ENCODE measurements around the gene WBP2NL. TPM values are rescaled to one million over a fixed set of nuclear protein-coding genes. Genes with fewer than 3 reads are reported as not detected.

Gene WBP2NL
- total and polyA plus RNA-seq, 2 of the 8 experiments (the other 6 are each of a cell fraction or from before 2014, with no cell fraction given) = not detected

GRCh38 chr22:41970601-41971000 is 28.0 kb upstream of the WBP2NL start:
- H3K23ac ChIP-seq (ENCODE audit: insufficient read length) = no peak overlapping the region
- H4K8ac ChIP-seq (ENCODE audit: extremely low read depth, insufficient read depth, low read length) = no peak overlapping the region; the same call in 1 of the 2 replicates
- no peak overlapping the region for H3K18ac ChIP-seq (ENCODE audit: extremely low read depth, low read length)
- no peaks in the 10 kb centered on the region for H3K23me2 ChIP-seq (ENCODE audit: low read depth, low read length)
- 83% methylated on average over 2 of the region's 2 CpGs; no CpG with 5 or more reads in 1 of the 2 experiments for WGBS, 2 experiments (ENCODE audit: extremely low coverage in 1 of 2, insufficient coverage in 1 of 2, insufficient read length in 1 of 2, insufficient replicate concordance in 2 of 2, low coverage in 1 of 2, low lambda C conversion rate in 2 of 2, missing lambda C conversion rate in 1 of 2)
- no peaks in the 10 kb centered on the region; the same call in 1 of the 2 replicates for H3K79me1 ChIP-seq (ENCODE audit: low read depth, low read length)
- DNase-seq (ENCODE audit: low read depth in 1 of 2, low spot score in 2 of 2) (no peak), FAIRE-seq (no peak)
- no peak overlapping the region for H3K4me2 ChIP-seq (ENCODE audit: insufficient read depth in 1 of 2, low read depth in 2 of 2, low read length in 2 of 2)
- no peak overlapping the region for H3K4ac ChIP-seq (replicated peaks; ENCODE audit: insufficient read length, low read depth, low read length)
- ChIA-PET POLR2A (ENCODE audit: partially characterized antibody) (interaction anchor here (0.9 to 3.8 kb wide), 3 partner anchors 10 to 120 kb away, joined by 4 to 13 read pairs (median 4); partner anchors contain the start of gene NDUFA6), CTCF (ENCODE audit: partially characterized antibody) (interaction anchor here (0.6 to 10.8 kb wide), 13 partner anchors 10 to 474 kb away, joined by 3 to 116 read pairs (median 3); no protein-coding TSS in a partner anchor)
- H2BK120ac ChIP-seq (replicated peaks; ENCODE audit: low read depth, low read length) = no peak overlapping the region
- H3K79me2 ChIP-seq (ENCODE audit: control insufficient read depth in 1 of 2, insufficient read depth in 2 of 2, low read length in 2 of 2) = no peaks in the 10 kb centered on the region
- H4K91ac ChIP-seq (replicated peaks; ENCODE audit: insufficient read length, low read length) = no peak overlapping the region
- no peak overlapping the region for H2AK5ac ChIP-seq (ENCODE audit: low read depth, low read length)
- H3K4me3 ChIP-seq (ENCODE audit: extremely low read depth in 1 of 4, insufficient read depth in 2 of 4, low read depth in 3 of 4, low read length in 4 of 4) = no peak overlapping the region
- no peak overlapping the region for H2BK12ac ChIP-seq (ENCODE audit: low read depth, low read length)
- H3K9me3 ChIP-seq (ENCODE audit: insufficient read depth in 2 of 2, low read depth in 1 of 2, low read length in 1 of 2) = no peaks in the 10 kb centered on the region
- H4K20me1 ChIP-seq (replicated peaks in 1 of 2; ENCODE audit: control insufficient read depth in 1 of 2, insufficient read depth in 2 of 2, low read length in 2 of 2) = no peaks in the 10 kb centered on the region
- peaks cover 5 to 15% (median 11%) of the 10 kb centered on the region in 4 experiments for H3K27me3 ChIP-seq (replicated peaks in 1 of 4; ENCODE audit: control insufficient read depth in 3 of 4, extremely low read depth in 1 of 4, insufficient read depth in 3 of 4, low read length in 3 of 4)
- H3K27ac ChIP-seq (ENCODE audit: low read depth, low read length) = no peak overlapping the region
- H3K9ac ChIP-seq (replicated peaks in 1 of 4; ENCODE audit: extremely low read depth in 1 of 4, low read depth in 3 of 4, low read length in 3 of 4) = no peak overlapping the region
- no peak overlapping the region for H2BK5ac ChIP-seq (ENCODE audit: low read depth, low read length)
- H2BK20ac ChIP-seq (ENCODE audit: low read length) = no peak overlapping the region
- H4K5ac ChIP-seq (ENCODE audit: insufficient read length, low read depth, low read length) = no peak overlapping the region
- no peaks in the 10 kb centered on the region for H3K36me3 ChIP-seq (ENCODE audit: control insufficient read depth in 2 of 4, insufficient read depth in 4 of 4, low read length in 3 of 4)
- peaks cover 0 to 13% (median 3%) of the 10 kb centered on the region in 4 experiments; a peak in 5 of 7 replicates for H3K4me1 ChIP-seq (replicated peaks in 1 of 4; ENCODE audit: control insufficient read depth in 3 of 4, insufficient read depth in 4 of 4, low read length in 3 of 4)
- no peak overlapping the region for H3K56ac ChIP-seq (replicated peaks; ENCODE audit: insufficient read length, low read depth, low read length)
- H2BK15ac ChIP-seq (ENCODE audit: low read length) = no peak overlapping the region
- no peak overlapping the region for H3K14ac ChIP-seq (ENCODE audit: insufficient read length)
- TF ChIP-seq POU5F1 (IDR thresholded peaks at IDR 0.05; ENCODE audit: low read depth, low read length) (no peak), FOSL1 (IDR thresholded peaks at IDR 0.05; ENCODE audit: insufficient read depth, low read depth, low read length) (no peak), TAF1 (IDR thresholded peaks at IDR 0.05; ENCODE audit: low read depth, low read length) (no peak)
- H2AFZ ChIP-seq (ENCODE audit: low read length) = no peak overlapping the region

All from H1 (cell line).